ENCODE data around the gene ELN. TPM values are rescaled to one million over a fixed set of nuclear protein-coding genes. Genes with fewer than 3 reads are reported as not detected.

ELN gene
- polyA plus RNA-seq, 1 donor = 54.4 TPM

GRCh38 chr7:74031403-74032190, 3.6 kb downstream of the ELN start:
- WGBS (ENCODE audit: insufficient coverage, low lambda C conversion rate) = 100% methylated on average over 1 of the region's 5 CpGs
- H3K9me3 ChIP-seq (ENCODE audit: control insufficient read depth, low read depth, low read length) = no peaks in the 10 kb centered on the region
- H3K4me1 ChIP-seq (ENCODE audit: control insufficient read depth, insufficient read depth, low read length) = peaks cover 18% of the 10 kb centered on the region
- no peak overlapping the region for H3K27ac ChIP-seq (ENCODE audit: low read length)
- H3K36me3 ChIP-seq (ENCODE audit: control insufficient read depth, insufficient read depth, low read length) = no peaks in the 10 kb centered on the region
- no peak for DNase-seq
- peaks cover 6% of the 10 kb centered on the region for H3K27me3 ChIP-seq (ENCODE audit: control insufficient read depth, insufficient read depth, low read length)
- no peak overlapping the region for H3K4me3 ChIP-seq (ENCODE audit: low read length)

GRCh38 chr7:74032191-74032490, 4.2 kb downstream of the ELN start:
- WGBS (ENCODE audit: insufficient coverage, low lambda C conversion rate) = no CpG with 5 or more reads among the region's 8 CpGs
- H3K4me3 ChIP-seq (ENCODE audit: low read length) = no peak overlapping the region
- no peaks in the 10 kb centered on the region for H3K9me3 ChIP-seq (ENCODE audit: control insufficient read depth, low read depth, low read length)
- no peak for DNase-seq
- no peak overlapping the region for H3K27ac ChIP-seq (ENCODE audit: low read length)
- H3K4me1 ChIP-seq (ENCODE audit: control insufficient read depth, insufficient read depth, low read length) = peaks cover 18% of the 10 kb centered on the region
- peaks cover 6% of the 10 kb centered on the region for H3K27me3 ChIP-seq (ENCODE audit: control insufficient read depth, insufficient read depth, low read length)
- H3K36me3 ChIP-seq (ENCODE audit: control insufficient read depth, insufficient read depth, low read length) = no peaks in the 10 kb centered on the region

- Histone ChIP-seq H3K27ac (ENCODE audit: low read length) (peak overlapping the region; percentile 33), H3K9me3 (ENCODE audit: control insufficient read depth, low read depth, low read length) (no peaks in the 10 kb centered on the region), H3K36me3 (ENCODE audit: control insufficient read depth, insufficient read depth, low read length) (peaks cover 3% of the 10 kb centered on the region), H3K4me3 (ENCODE audit: low read length) (no peak overlapping the region), H3K4me1 (ENCODE audit: control insufficient read depth, insufficient read depth, low read length) (peaks cover 18% of the 10 kb centered on the region), H3K27me3 (ENCODE audit: control insufficient read depth, insufficient read depth, low read length) (peaks cover 6% of the 10 kb centered on the region)
- DNase-seq = no peak
- WGBS (ENCODE audit: insufficient coverage, low lambda C conversion rate) = no CpG with 5 or more reads among the region's 8 CpGs
Measured at GRCh38 chr7:74032624-74033371, 4.8 kb downstream of the ELN start.

- peak overlapping the region; percentile 33 for H3K27ac ChIP-seq (ENCODE audit: low read length)
- no peak overlapping the region for H3K4me3 ChIP-seq (ENCODE audit: low read length)
- H3K36me3 ChIP-seq (ENCODE audit: control insufficient read depth, insufficient read depth, low read length) = peaks cover 3% of the 10 kb centered on the region
- no CpG with 5 or more reads among the region's 37 CpGs for WGBS (ENCODE audit: insufficient coverage, low lambda C conversion rate)
- no peak for DNase-seq
- peaks cover 2% of the 10 kb centered on the region for H3K27me3 ChIP-seq (ENCODE audit: control insufficient read depth, insufficient read depth, low read length)
- H3K4me1 ChIP-seq (ENCODE audit: control insufficient read depth, insufficient read depth, low read length) = peaks cover 18% of the 10 kb centered on the region
- no peaks in the 10 kb centered on the region for H3K9me3 ChIP-seq (ENCODE audit: control insufficient read depth, low read depth, low read length)
Measured at GRCh38 chr7:74033372-74034311, 5.7 kb downstream of the ELN start.

GRCh38 chr7:74037609-74038008, 9.6 kb downstream of the ELN start:
- no peak overlapping the region for H3K27ac ChIP-seq (ENCODE audit: low read length)
- DNase-seq = no peak
- H3K4me3 ChIP-seq (ENCODE audit: low read length) = no peak overlapping the region
- H3K36me3 ChIP-seq (ENCODE audit: control insufficient read depth, insufficient read depth, low read length) = peaks cover 6% of the 10 kb centered on the region
- WGBS (ENCODE audit: insufficient coverage, low lambda C conversion rate) = no CpG with 5 or more reads among the region's 8 CpGs
- H3K9me3 ChIP-seq (ENCODE audit: control insufficient read depth, low read depth, low read length) = no peaks in the 10 kb centered on the region
- peaks cover 10% of the 10 kb centered on the region for H3K4me1 ChIP-seq (ENCODE audit: control insufficient read depth, insufficient read depth, low read length)
- no peaks in the 10 kb centered on the region for H3K27me3 ChIP-seq (ENCODE audit: control insufficient read depth, insufficient read depth, low read length)

- Histone ChIP-seq H3K9me3 (ENCODE audit: control insufficient read depth, low read depth, low read length) (no peaks in the 10 kb centered on the region), H3K4me1 (ENCODE audit: control insufficient read depth, insufficient read depth, low read length) (peaks cover 9% of the 10 kb centered on the region), H3K27me3 (ENCODE audit: control insufficient read depth, insufficient read depth, low read length) (no peaks in the 10 kb centered on the region), H3K4me3 (ENCODE audit: low read length) (no peak overlapping the region), H3K36me3 (ENCODE audit: control insufficient read depth, insufficient read depth, low read length) (peaks cover 6% of the 10 kb centered on the region), H3K27ac (ENCODE audit: low read length) (no peak overlapping the region)
- DNase-seq = no peak
- whole genome bisulfite sequencing (ENCODE audit: insufficient coverage, low lambda C conversion rate) = no CpG with 5 or more reads among the region's 16 CpGs
Measured at GRCh38 chr7:74038194-74038961, 10.4 kb downstream of the ELN start.

- Histone ChIP-seq H3K4me1 (ENCODE audit: control insufficient read depth, insufficient read depth, low read length) (no peaks in the 10 kb centered on the region), H3K4me3 (ENCODE audit: low read length) (no peak overlapping the region), H3K27me3 (ENCODE audit: control insufficient read depth, insufficient read depth, low read length) (no peaks in the 10 kb centered on the region), H3K9me3 (ENCODE audit: control insufficient read depth, low read depth, low read length) (no peaks in the 10 kb centered on the region), H3K27ac (ENCODE audit: low read length) (no peak overlapping the region), H3K36me3 (ENCODE audit: control insufficient read depth, insufficient read depth, low read length) (peaks cover 6% of the 10 kb centered on the region)
- WGBS (ENCODE audit: insufficient coverage, low lambda C conversion rate) = no CpG with 5 or more reads among the region's 11 CpGs
- DNase-seq = no peak
Measured at GRCh38 chr7:74039337-74039736, 11.4 kb downstream of the ELN start.

GRCh38 chr7:74040101-74040790, 12.3 kb downstream of the ELN start:
- peaks cover 6% of the 10 kb centered on the region for H3K36me3 ChIP-seq (ENCODE audit: control insufficient read depth, insufficient read depth, low read length)
- H3K4me1 ChIP-seq (ENCODE audit: control insufficient read depth, insufficient read depth, low read length) = no peaks in the 10 kb centered on the region
- no peak for DNase-seq
- no peaks in the 10 kb centered on the region for H3K27me3 ChIP-seq (ENCODE audit: control insufficient read depth, insufficient read depth, low read length)
- WGBS (ENCODE audit: insufficient coverage, low lambda C conversion rate) = no CpG with 5 or more reads among the region's 13 CpGs
- no peaks in the 10 kb centered on the region for H3K9me3 ChIP-seq (ENCODE audit: control insufficient read depth, low read depth, low read length)
- no peak overlapping the region for H3K27ac ChIP-seq (ENCODE audit: low read length)
- H3K4me3 ChIP-seq (ENCODE audit: low read length) = no peak overlapping the region

GRCh38 chr7:74040791-74041520, 13.0 kb downstream of the ELN start:
- H3K4me1 ChIP-seq (ENCODE audit: control insufficient read depth, insufficient read depth, low read length) = no peaks in the 10 kb centered on the region
- H3K27me3 ChIP-seq (ENCODE audit: control insufficient read depth, insufficient read depth, low read length) = no peaks in the 10 kb centered on the region
- no peak overlapping the region for H3K27ac ChIP-seq (ENCODE audit: low read length)
- H3K9me3 ChIP-seq (ENCODE audit: control insufficient read depth, low read depth, low read length) = no peaks in the 10 kb centered on the region
- peaks cover 6% of the 10 kb centered on the region for H3K36me3 ChIP-seq (ENCODE audit: control insufficient read depth, insufficient read depth, low read length)
- no CpG with 5 or more reads among the region's 12 CpGs for WGBS (ENCODE audit: insufficient coverage, low lambda C conversion rate)
- no peak overlapping the region for H3K4me3 ChIP-seq (ENCODE audit: low read length)
- no peak for DNase-seq
